Suppressor macrophage treated with lipopolysaccharide for 4 hours (primary cell): Measurements from ENCODE around the gene RPL6.
"Not testable (repeated sequence)": the region's sequence is repeated elsewhere in the genome, so short reads cannot be mapped to it uniquely, and the experiment has no call there.

Source experiments
- DNase-seq: peaks from one replicate; pipeline ENCODE4 v3.0.0-alpha.2; 2020

RPL6 gene

GRCh38 chr12:112409064-112409905 lies at the start of gene RPL6:
RPL6 (minus strand) TSS chr12:112409605; CDS start chr12:112408656, 949 bp downstream.
- peak; percentile 94 for DNase-seq

- no peak for DNase-seq
Measured at GRCh38 chr12:112458751-112459150, 49.3 kb upstream of the RPL6 start.

- DNase-seq, result no peak
Measured at GRCh38 chr12:112458330-112458729, 48.9 kb upstream of the RPL6 start.

GRCh38 chr12:112457142-112457541 lies 47.7 kb upstream of the RPL6 start:
- DNase-seq, result not testable (repeated sequence)

DNA sequence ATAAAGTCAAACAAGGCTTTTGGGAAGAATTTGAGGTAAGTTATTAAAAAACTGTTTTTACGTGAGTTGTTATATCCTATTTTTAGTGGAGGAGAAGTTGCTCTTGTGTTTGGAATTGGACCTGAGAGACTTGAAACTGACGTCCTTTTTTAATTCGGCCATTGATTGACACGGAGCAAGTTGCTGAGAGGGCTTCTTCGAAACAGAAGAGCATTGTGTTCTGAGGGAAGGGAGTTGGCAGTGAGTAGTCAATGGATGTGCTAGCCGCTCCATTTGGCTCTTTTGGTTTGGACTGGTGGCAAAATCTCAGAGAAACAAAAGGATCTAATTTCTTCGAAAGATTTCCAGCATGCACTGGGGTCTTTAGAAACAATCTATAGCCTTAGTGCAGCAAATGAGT lies 46.6 kb upstream of the RPL6 start:
- DNase-seq, result no peak

DNA sequence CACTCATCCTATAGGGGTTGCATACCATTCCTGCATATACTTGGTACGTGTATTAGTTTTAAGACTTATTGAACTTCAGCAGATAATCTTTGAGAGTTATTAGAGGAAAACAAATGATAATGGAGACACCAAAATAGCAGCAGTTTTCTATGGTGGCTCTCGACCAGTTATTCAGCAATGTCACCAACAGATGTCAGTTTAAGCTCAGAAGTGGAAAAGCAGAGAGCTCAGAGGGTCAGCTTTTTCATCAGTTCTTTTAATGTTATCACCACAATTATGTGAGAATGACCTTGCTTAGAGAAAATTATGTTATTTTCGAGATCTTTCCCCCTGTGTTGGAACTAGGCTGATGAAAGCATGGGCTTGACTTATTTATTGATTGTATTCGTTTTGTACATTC lies 41.3 kb upstream of the RPL6 start:
- DNase-seq, result no peak

DNA sequence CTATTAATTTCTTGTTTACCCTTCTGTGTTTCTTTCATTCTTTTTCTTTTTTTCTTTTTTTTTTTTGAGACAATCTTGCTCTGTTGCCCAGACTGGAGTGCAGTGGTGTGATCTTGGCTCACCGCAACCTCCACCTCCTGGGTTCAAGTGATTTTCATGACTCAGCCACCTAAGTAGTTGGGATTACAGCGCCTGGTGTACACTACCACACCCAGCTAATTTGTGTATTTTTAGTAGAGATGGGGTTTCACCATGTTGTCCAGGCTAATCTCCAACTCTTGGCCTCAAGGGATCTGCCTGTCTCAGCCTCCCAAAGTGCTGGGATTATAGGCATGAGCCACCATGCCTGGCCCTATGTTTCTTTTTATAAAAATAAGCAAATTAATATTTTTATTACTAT lies 38.8 kb upstream of the RPL6 start:
- not testable (repeated sequence) for DNase-seq

GRCh38 chr12:112447106-112447505 lies 37.7 kb upstream of the RPL6 start:
- no peak for DNase-seq

- no peak for DNase-seq
Measured at GRCh38 chr12:112446008-112446725, 36.8 kb upstream of the RPL6 start.

- no peak for DNase-seq
Measured at GRCh38 chr12:112443916-112444315, 34.5 kb upstream of the RPL6 start.

DNA sequence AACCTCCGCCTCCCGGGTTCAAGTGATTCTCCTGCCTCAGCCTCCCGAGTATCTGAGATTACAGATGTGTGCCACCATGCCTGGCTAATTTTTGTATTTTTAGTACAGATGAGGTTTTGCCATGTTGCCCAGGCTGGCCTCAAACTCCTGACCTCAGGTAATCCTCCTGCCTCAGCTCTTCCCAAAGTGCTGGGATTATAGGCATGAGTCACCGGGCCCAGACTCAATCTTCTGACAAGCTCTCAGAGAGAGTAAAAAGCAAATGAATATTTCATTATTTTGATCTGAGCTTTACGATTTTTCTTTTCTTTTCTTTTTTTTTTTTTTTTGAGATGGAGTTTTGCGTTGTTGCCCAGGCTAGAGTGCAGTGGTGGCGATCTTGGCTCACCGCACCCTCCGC lies 31.2 kb upstream of the RPL6 start:
- DNase-seq, result not testable (repeated sequence)

DNA sequence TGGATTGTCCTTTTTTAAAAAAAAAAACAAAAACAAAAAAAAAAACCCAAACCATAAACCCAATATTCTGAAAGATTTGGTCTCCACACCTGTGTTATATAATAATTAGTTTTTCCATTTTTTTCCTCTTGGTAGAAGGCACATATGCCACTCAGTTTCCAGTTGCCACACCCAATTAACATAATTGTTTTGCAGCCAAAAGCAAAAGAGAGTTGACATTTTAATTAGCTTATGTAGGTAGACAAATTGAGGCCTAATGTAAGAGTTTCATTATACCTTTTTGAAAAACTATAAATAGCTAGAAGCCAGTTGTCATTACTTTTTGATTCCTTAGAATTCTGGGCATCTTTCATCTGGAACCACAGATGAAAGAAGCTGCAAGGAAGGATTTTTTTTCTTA lies 30.4 kb upstream of the RPL6 start:
- DNase-seq, result no peak

GRCh38 chr12:112438645-112439044 lies 29.2 kb upstream of the RPL6 start:
- DNase-seq, result not testable (repeated sequence)

GRCh38 chr12:112433551-112433950 lies 24.1 kb upstream of the RPL6 start:
- no peak for DNase-seq

GRCh38 chr12:112431965-112432364 lies 22.6 kb upstream of the RPL6 start:
- no peak for DNase-seq

GRCh38 chr12:112430929-112431328 lies 21.5 kb upstream of the RPL6 start:
- no peak for DNase-seq

DNA sequence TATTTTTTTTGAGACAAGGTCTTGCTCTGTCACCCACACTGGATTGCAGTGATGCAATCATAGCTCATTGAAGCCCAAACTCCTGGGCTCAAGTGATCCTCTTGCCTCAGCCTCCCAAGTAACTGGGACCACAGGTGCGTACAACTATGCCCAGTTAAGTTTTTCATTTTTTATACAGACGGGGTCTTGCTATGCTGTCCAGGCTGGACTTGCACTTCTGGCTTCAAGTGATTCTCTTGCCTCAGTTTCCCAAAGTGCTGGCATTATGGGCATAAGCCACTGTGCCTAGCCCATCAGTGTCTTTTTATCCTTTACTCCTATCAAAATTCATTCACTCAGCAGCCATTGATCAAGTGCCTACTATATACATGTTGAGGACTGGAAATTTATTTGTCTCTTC lies 18.4 kb upstream of the RPL6 start:
- no peak for DNase-seq

- DNase-seq, result no peak
Measured at GRCh38 chr12:112425582-112426382, 16.4 kb upstream of the RPL6 start.

DNA sequence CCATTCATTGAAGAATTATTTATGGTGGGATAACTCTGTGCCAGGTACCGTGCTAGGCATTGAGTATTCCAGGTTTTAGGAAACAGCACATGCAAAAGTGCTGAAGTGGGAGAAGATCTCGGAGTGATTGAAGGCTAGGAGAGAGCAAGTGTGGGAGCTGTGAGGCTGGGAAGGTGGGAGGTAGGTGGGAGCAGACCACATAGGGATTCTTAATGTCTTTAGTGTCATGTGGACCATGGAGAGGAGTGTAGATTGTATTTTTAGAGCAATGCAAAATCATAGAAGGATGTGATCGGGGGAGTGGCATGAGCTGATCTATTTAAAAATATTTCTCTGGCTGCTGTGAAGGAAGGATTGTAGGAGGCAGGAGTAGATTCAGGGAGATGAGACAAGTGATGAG lies 14.7 kb upstream of the RPL6 start:
- DNase-seq, result no peak

DNA sequence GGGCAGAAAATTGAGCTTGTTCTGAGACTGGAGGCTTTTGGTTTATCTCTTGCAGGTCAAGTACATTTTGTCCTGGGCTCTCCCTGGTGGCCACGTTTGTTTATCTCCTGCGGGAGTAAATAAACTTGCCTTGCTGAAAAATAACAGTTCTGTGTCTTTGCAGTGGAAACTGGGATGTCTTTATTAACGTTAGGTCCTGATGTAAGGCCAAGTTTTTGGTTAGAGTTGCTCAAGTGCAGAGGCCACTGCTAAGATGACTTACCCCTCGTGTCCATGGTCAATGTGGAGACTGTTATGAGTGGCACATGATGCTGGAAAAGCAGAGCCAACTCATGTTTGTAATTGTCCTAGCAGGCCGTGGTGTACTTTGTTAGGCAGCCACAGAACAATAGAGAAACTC lies 13.1 kb upstream of the RPL6 start:
- no peak for DNase-seq

GRCh38 chr12:112421363-112421762 lies 12.0 kb upstream of the RPL6 start:
- DNase-seq, result no peak

- DNase-seq, result no peak
Measured at GRCh38 chr12:112420740-112421139, 11.3 kb upstream of the RPL6 start.
